ENCODE measurements around the gene SRSF12.

The SRSF12 gene

GRCh38 chr6:89146718-89147700 lies 29.1 kb upstream of the SRSF12 start:
- in situ Hi-C loops (cut with HindIII; ENCODE audit: low sequenced_read_pairs) = no loop called here
- DNase-seq (ENCODE audit: low read depth, low spot score) = peak; percentile 59
- TF ChIP-seq CTCF (IDR thresholded peaks at IDR 0.05; ENCODE audit: low read depth, low read length) = no peak
- peak overlapping the region; percentile 46 for H3K4me3 ChIP-seq (ENCODE audit: low read depth, low read length)

DNA sequence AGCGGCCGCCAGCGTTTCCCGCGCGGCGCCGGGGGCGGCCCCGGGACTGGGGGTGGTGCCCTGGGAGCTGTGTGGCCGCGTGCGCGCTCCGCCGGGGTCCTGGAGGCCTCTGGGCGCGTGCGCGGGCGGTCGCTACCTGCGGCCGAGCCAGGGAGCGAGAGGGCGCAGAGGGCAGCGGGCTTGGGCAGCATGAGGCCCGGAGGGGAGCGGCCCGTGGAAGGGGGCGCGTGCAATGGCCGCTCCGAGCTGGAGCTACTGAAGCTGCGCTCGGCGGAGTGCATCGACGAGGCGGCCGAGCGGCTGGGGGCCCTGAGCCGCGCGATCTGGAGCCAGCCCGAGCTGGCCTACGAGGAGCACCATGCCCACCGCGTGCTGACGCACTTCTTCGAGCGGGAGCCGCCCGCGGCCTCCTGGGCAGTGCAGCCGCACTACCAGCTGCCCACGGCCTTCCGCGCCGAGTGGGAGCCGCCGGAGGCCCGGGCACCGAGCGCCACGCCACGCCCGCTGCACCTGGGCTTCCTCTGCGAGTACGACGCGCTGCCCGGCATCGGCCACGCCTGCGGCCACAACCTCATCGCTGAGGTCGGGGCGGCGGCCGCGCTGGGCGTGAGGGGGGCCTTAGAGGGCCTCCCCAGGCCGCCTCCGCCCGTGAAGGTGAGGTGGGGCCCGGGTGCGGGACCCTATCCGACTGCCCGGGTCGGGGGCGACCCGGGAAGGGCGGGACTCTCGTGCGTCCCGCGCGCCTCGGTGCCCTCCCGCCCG lies 28.3 kb upstream of the SRSF12 start, which contains the start of gene PM20D2:
PM20D2 (plus strand) TSS at position 100 of the 762 bp plus-strand sequence; CDS start at position 190, 90 bp downstream.
- no peak for TF ChIP-seq CTCF (IDR thresholded peaks at IDR 0.05; ENCODE audit: low read depth, low read length)
- in situ Hi-C loops (cut with HindIII; ENCODE audit: low sequenced_read_pairs) = no loop called here
- peak; percentile 41 for DNase-seq (ENCODE audit: low read depth, low spot score)
- H3K4me3 ChIP-seq (ENCODE audit: low read depth, low read length) = peak within 1 kb of the TSS; percentile 46

DNA sequence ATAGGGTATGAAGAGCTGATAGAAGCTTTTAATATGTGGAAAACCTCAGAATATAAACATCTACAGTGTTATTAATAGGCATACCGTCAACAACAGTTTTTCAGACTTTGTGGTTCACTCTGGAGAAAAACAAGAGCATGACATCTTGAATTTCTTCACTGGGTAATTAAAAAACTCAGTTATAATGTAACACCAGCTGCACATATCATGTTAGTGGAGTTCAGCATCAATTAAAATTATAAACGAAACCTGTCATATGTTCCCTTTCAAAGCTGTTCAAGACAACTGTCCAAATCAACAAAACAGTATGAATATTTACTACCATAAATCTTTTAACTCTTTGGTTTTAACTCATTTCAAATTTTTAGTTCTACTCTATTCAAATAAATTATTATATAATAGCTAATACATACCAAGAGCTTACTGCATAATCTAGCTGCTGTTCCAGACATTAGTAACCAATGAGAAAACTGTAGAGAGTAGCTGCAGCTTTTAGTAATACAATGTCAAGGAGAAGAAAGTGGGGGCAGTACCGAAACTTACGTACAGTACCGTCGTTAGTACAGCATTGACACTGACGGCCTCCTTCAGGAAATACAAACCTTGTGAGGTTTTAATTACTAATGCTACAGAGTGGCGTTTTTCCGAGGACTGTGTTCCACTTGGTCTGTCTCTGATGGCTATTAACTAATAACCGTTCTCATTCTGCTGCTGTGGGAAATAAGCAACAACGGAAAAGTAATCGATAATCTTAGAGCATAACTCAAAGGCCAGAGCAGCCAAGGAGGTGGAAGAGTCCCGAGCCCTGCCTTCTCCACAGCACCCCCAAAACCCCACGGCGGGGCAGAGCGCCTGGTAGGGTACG lies 27.5 kb upstream of the SRSF12 start:
- peak overlapping the region; percentile 46 for H3K4me3 ChIP-seq (ENCODE audit: low read depth, low read length)
- peak; percentile 41 for DNase-seq (ENCODE audit: low read depth, low spot score)
- no peak for TF ChIP-seq CTCF (IDR thresholded peaks at IDR 0.05; ENCODE audit: low read depth, low read length)
- in situ Hi-C loops (cut with HindIII; ENCODE audit: low sequenced_read_pairs) = no loop called here

GRCh38 chr6:89144354-89144906 lies 26.6 kb upstream of the SRSF12 start:
- H3K4me3 ChIP-seq (ENCODE audit: low read depth, low read length) = no peak overlapping the region
- no peak for TF ChIP-seq CTCF (IDR thresholded peaks at IDR 0.05; ENCODE audit: low read depth, low read length)
- in situ Hi-C loops (cut with HindIII; ENCODE audit: low sequenced_read_pairs) = no loop called here
- no peak for DNase-seq (ENCODE audit: low read depth, low spot score)

DNA sequence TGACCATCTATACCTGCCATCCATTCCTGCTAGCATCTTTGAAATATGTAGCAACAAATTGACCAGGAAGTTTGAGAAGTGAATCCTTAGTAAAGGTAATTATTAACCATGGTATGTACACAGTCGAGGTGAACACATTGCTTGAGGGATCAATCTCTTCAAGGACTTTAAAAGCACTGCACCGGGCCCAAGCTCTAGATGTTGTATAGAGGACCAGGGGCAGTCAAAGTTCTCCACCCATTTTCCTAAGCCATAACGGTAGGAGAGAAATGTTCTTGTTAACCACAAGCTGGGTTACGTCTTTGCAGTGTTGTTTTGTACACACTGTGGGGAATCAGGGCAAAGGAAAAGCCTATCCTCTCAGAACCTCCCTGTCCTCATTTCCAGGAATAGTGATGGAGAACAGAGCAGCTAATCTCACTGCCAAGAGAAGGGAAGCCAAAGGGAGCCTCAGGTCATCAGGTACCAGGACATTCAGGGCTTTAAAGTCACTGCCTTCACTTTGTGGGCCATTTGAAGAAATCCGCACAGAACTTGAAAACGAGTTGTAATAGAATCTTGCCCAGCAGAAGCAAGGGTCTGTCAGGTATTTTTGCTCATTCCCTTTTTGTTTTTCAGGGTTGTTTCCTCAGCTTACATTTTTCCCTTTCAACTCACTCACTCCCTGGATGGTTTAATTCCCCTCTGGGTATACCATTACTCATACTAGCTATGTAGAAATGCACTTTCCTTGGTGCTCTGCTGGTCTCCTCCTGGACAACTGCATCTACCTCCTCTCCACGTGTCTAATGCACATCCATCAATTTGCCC lies 22.7 kb upstream of the SRSF12 start:
- no peak overlapping the region for H3K4me3 ChIP-seq (ENCODE audit: low read depth, low read length)
- no peak for TF ChIP-seq CTCF (IDR thresholded peaks at IDR 0.05; ENCODE audit: low read depth, low read length)
- DNase-seq (ENCODE audit: low read depth, low spot score) = no peak
- in situ Hi-C loops (cut with HindIII; ENCODE audit: low sequenced_read_pairs) = no loop called here
